Adrenal gland (tissue), 12 donors: ENCODE data around the gene MDFI. TPM values are rescaled to one million over a fixed set of nuclear protein-coding genes. Genes with fewer than 3 reads are reported as not detected.

Experiments used
- DNase-seq, 7 donors: peaks; one replicate each; pipeline ENCODE4 v3.0.0-alpha.2; 2019 to 2020
- H3K27ac ChIP-seq, 5 donors: fragments of 200-600 bp; sonication (generic) in 4 of 5; 1 replicate in 3 of 5; 2 replicates in 2 of 5; pipeline versions ENCODE4 v1.5.1 to v1.8.0; 2016 to 2020; ENCODE audit warnings: mild to moderate bottlenecking in 1 of 5
- H3K27me3 ChIP-seq: fragments of 200-600 bp; 2 replicates; pipeline ENCODE4 v1.8.0; 2021
- H3K36me3 ChIP-seq, 2 donors: fragments of 200-600 bp; replicated peaks in 1 of 2; 1 replicate in 1 of 2; 2 replicates in 1 of 2; pipeline versions ENCODE4 v1.5.1 to v1.8.0; 2018 to 2022
- H3K4me1 ChIP-seq, 2 donors: fragments of 200-600 bp; replicated peaks in 1 of 2; 1 replicate in 1 of 2; 2 replicates in 1 of 2; pipeline versions ENCODE4 v1.5.1 to v1.8.0; 2018 to 2021
- H3K4me3 ChIP-seq, 4 donors: fragments of 200-600 bp; sonication (generic) in 3 of 4; one replicate each; pipeline ENCODE4 v1.5.1; 2016 to 2018
- H3K9me3 ChIP-seq, 3 donors: fragments of 200-600 bp; sonication (generic) in 1 of 3; replicated peaks in 1 of 3; 1 replicate in 2 of 3; 2 replicates in 1 of 3; pipeline versions ENCODE4 v1.5.1 to v1.8.0; 2016 to 2021
- CTCF ChIP-seq, 6 experiments: fragments of 450-650 bp in 4 of 6; fragments of 200-600 bp in 2 of 6; sonication (generic) in 1 of 6; IDR thresholded peaks; 1 replicate in 5 of 6; 2 replicates in 1 of 6; pipeline versions ENCODE4 v1.5.1 to v1.8.0; 2016 to 2021; ENCODE audit warnings: antibody characterized with exemption in 6 of 6, mild to moderate bottlenecking in 2 of 6, moderate library complexity in 1 of 6
- POLR2A ChIP-seq, 2 donors: fragments of 450-650 bp; IDR thresholded peaks; one replicate each; pipeline ENCODE4 v1.6.1; 2017; ENCODE audit warnings: antibody characterized with exemption in 2 of 2, mild to moderate bottlenecking in 2 of 2, moderate library complexity in 1 of 2
- WGBS, 4 donors: extraction: QIAGEN DNeasy Blood & Tissue Kit in 2 of 4; methylation state at CpG; one replicate each; pipeline versions ENCODE4 v1.1.5 to v1.1.7; 2013 to 2017; 5-methylcytosine and 5-hydroxymethylcytosine counted together
- intact Hi-C, 2 donors: fragments of 100-400 bp; cut with DNase I; formaldehyde crosslinking; loops; one replicate each; pipeline versions ENCODE4 v1.14.1 to v1.15.0; 2022 to 2023
- polyA plus RNA-seq, 3 donors: library from polyadenylated mRNA; stranded (reverse); fragments of 200-250 nt in 2 of 3; fragments of 350-450 nt in 1 of 3; fragmentation: Illumina TruSeq in 1 of 3; extraction: RNeasy Lipid Tissue Mini Kit (QIAGEN cat#74804) in 1 of 3; gene quantifications; one replicate each; pipeline ENCODE4 v1.2.3, GENCODE V29; 2013 to 2014
- total RNA-seq, 9 donors: library from RNA; depleted of rRNA in 4 of 9; stranded (reverse); fragments of >200 nt in 4 of 9; fragments of 120-200 nt in 1 of 9; fragmentation: NEBNext Ultra II Directional in 1 of 9; extraction: Animal tissue kit (Norgen Biotek cat#: 25700) in 1 of 9; gene quantifications; one replicate each; pipeline versions ENCODE4 v1.1.0 to v1.2.4, GENCODE V29; 2013 to 2023
- donor health status: healthy with polysubstance abuse.
- donor health status: Bipolar disorder and iron deficiency.
- donor health status: DM: yes; HTN: yes; CAD: no.
- donor health status: DM: no; HTN: no; CAD: no.
- donor health status: DM: no; HTN: no; CAD: no.
- donor health status: DM: yes; HTN: yes; CAD: no.

The MDFI gene
- total and polyA plus RNA-seq, 12 donors, result 0.44 to 26.6 (median 11.7) TPM

GRCh38 chr6:41672016-41672415, 33.7 kb downstream of the MDFI start:
- Histone ChIP-seq H3K27ac (no peak overlapping the region), H3K36me3 (no peaks in the 10 kb centered on the region), H3K27me3 (no peaks in the 10 kb centered on the region), H3K9me3 (no peaks in the 10 kb centered on the region), H3K4me1 (no peaks in the 10 kb centered on the region), H3K4me3 (no peak overlapping the region)
- no peak for DNase-seq
- TF ChIP-seq POLR2A (IDR thresholded peaks at IDR 0.05), result no peak
- TF ChIP-seq CTCF (IDR thresholded peaks at IDR 0.05), result no peak
- 80 to 92% (median 84%) methylated on average over 7 of the region's 7 CpGs for WGBS, 4 donors
- intact Hi-C loops, result no loop called here

GRCh38 chr6:41672816-41673703, 34.8 kb downstream of the MDFI start:
- peak in 1 of 7 donors; percentile 4 for DNase-seq
- no peak overlapping the region for H3K27ac ChIP-seq
- H3K36me3 ChIP-seq, result no peaks in the 10 kb centered on the region
- no peaks in the 10 kb centered on the region for H3K9me3 ChIP-seq
- TF ChIP-seq CTCF (IDR thresholded peaks at IDR 0.05), result no peak
- no peak for TF ChIP-seq POLR2A (IDR thresholded peaks at IDR 0.05)
- intact Hi-C loops, result no loop called here
- 85 to 92% (median 90%) methylated on average over 12 to 17 of the region's 17 CpGs for WGBS, 4 donors
- H3K4me1 ChIP-seq, result no peaks in the 10 kb centered on the region
- H3K27me3 ChIP-seq, result no peaks in the 10 kb centered on the region
- H3K4me3 ChIP-seq, result no peak overlapping the region

GRCh38 chr6:41673704-41674000, 35.4 kb downstream of the MDFI start:
- intact Hi-C loops, result no loop called here
- TF ChIP-seq CTCF (IDR thresholded peaks at IDR 0.05) (no peak), POLR2A (IDR thresholded peaks at IDR 0.05) (no peak)
- WGBS, 4 donors, result 79 to 89% (median 84%) methylated on average over 3 to 5 of the region's 5 CpGs
- no peaks in the 10 kb centered on the region for H3K4me1 ChIP-seq
- no peaks in the 10 kb centered on the region for H3K27me3 ChIP-seq
- no peaks in the 10 kb centered on the region for H3K36me3 ChIP-seq
- H3K27ac ChIP-seq, result no peak overlapping the region
- peak in 1 of 7 donors; percentile 4 for DNase-seq
- no peak overlapping the region for H3K4me3 ChIP-seq
- no peaks in the 10 kb centered on the region for H3K9me3 ChIP-seq

GRCh38 chr6:41674231-41675000, 36.1 kb downstream of the MDFI start:
- H3K9me3 ChIP-seq, result no peaks in the 10 kb centered on the region
- TF ChIP-seq POLR2A (IDR thresholded peaks at IDR 0.05), result no peak
- TF ChIP-seq CTCF (IDR thresholded peaks at IDR 0.05), result no peak
- DNase-seq, result peak in 1 of 7 donors; percentile 7
- no peaks in the 10 kb centered on the region for H3K27me3 ChIP-seq
- intact Hi-C loops, result no loop called here
- no peaks in the 10 kb centered on the region for H3K36me3 ChIP-seq
- 75 to 89% (median 88%) methylated on average over 7 of the region's 7 CpGs for WGBS, 4 donors
- no peaks in the 10 kb centered on the region for H3K4me1 ChIP-seq
- no peak overlapping the region for H3K4me3 ChIP-seq
- no peak overlapping the region for H3K27ac ChIP-seq
